ENCODE measurements around the gene FAM9A. TPM values are rescaled to one million over a fixed set of nuclear protein-coding genes. Genes with fewer than 3 reads are reported as not detected.

FAM9A gene
- total RNA-seq, 3 donors from 2014 or later (not counting 1 experiment from before 2014, with no cell fraction given), result not detected

DNA sequence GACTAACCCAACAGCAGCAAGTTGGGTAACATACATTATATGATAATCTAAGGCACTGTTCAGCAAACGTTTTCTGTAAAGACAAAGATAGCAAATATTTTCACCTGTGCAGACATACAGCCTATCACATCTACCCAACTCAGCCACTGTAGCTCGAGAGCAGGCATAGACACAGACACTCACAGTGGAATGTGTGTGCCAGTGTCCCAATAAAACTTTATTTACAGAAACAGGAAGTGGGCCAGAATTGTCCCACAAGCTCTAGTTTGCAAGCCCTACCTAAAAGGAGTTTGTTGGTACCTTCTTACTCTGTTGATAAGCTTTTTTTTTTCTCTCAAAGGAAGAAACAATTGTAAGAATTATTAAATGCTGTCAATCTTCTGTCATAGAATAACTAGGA is 11.9 kb upstream of the FAM9A start:
- Mint-ChIP-seq H3K9me3 (no peaks in the 10 kb centered on the region), H3K4me3 (no peak overlapping the region), H3K36me3 (no peaks in the 10 kb centered on the region), H3K27me3 (ENCODE audit: low read depth in 2 of 2) (peaks cover 3 to 7% of the 10 kb centered on the region in 2 donors), H3K27ac (no peak overlapping the region), H3K4me1 (no peaks in the 10 kb centered on the region)
- Histone ChIP-seq H3K27me3 (ENCODE audit: control insufficient read depth, insufficient read depth, low read length) (no peaks in the 10 kb centered on the region), H3K27ac (ENCODE audit: low read length) (no peak overlapping the region), H3K36me3 (ENCODE audit: control insufficient read depth, insufficient read depth, low read length) (no peaks in the 10 kb centered on the region), H3K4me1 (ENCODE audit: control insufficient read depth, insufficient read depth, low read length) (no peaks in the 10 kb centered on the region), H3K9me3 (ENCODE audit: control insufficient read depth, insufficient read depth, low read length) (no peaks in the 10 kb centered on the region), H3K4me3 (ENCODE audit: low read length) (no peak overlapping the region)
- TF ChIP-seq, protein P1, sequence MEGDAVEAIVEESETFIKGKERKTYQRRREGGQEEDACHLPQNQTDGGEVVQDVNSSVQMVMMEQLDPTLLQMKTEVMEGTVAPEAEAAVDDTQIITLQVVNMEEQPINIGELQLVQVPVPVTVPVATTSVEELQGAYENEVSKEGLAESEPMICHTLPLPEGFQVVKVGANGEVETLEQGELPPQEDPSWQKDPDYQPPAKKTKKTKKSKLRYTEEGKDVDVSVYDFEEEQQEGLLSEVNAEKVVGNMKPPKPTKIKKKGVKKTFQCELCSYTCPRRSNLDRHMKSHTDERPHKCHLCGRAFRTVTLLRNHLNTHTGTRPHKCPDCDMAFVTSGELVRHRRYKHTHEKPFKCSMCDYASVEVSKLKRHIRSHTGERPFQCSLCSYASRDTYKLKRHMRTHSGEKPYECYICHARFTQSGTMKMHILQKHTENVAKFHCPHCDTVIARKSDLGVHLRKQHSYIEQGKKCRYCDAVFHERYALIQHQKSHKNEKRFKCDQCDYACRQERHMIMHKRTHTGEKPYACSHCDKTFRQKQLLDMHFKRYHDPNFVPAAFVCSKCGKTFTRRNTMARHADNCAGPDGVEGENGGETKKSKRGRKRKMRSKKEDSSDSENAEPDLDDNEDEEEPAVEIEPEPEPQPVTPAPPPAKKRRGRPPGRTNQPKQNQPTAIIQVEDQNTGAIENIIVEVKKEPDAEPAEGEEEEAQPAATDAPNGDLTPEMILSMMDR (IDR thresholded peaks at IDR 0.05), result no peak
- no peak for DNase-seq
- WGBS (ENCODE audit: insufficient coverage), result 71% methylated on average over 2 of the region's 2 CpGs
- no peak for ATAC-seq
- intact Hi-C loops (cut with micrococcal nuclease), result loop anchor here (10.0 kb wide), 1 partner anchor 1302 kb away; no protein-coding TSS in a partner anchor

GRCh38 chrX:8811611-8812010 is 10.4 kb upstream of the FAM9A start:
- H3K9me3 ChIP-seq (ENCODE audit: control insufficient read depth, insufficient read depth, low read length), result no peaks in the 10 kb centered on the region
- Mint-ChIP-seq H3K27me3 (ENCODE audit: low read depth in 2 of 2) (peaks cover 8 to 14% of the 10 kb centered on the region in 2 donors), H3K4me3 (no peak overlapping the region), H3K27ac (no peak overlapping the region), H3K9me3 (no peaks in the 10 kb centered on the region), H3K4me1 (no peaks in the 10 kb centered on the region), H3K36me3 (no peaks in the 10 kb centered on the region)
- TF ChIP-seq, protein P1 (IDR thresholded peaks at IDR 0.05), result no peak
- DNase-seq (no peak), ATAC-seq (no peak)
- no peak overlapping the region for H3K4me3 ChIP-seq (ENCODE audit: low read length)
- no peak overlapping the region for H3K27ac ChIP-seq (ENCODE audit: low read length)
- no CpG with 5 or more reads among the region's 3 CpGs for WGBS (ENCODE audit: insufficient coverage)
- intact Hi-C loops (cut with micrococcal nuclease), result loop anchor here (10.0 kb wide), 1 partner anchor 1303 kb away; no protein-coding TSS in a partner anchor
- H3K4me1 ChIP-seq (ENCODE audit: control insufficient read depth, insufficient read depth, low read length), result no peaks in the 10 kb centered on the region
- H3K27me3 ChIP-seq (ENCODE audit: control insufficient read depth, insufficient read depth, low read length), result no peaks in the 10 kb centered on the region
- H3K36me3 ChIP-seq (ENCODE audit: control insufficient read depth, insufficient read depth, low read length), result no peaks in the 10 kb centered on the region

DNA sequence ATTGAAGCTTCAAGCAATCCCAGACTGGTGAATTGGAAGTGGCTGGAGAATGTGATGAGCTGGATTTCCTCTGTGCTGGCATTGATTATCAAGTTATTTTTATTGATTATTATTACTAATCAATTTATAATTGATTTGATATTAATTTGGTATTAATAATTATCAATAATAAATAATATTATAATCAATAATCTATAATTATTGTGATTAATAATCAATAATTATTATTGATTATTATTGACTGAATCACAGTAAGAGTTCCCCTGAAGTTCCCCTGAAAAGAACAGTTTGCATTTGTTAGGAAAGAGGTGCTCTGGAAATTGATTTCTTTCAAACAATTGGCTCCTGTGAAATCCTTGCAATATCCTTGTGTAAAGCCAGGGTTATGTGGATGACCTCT is 7.5 kb upstream of the FAM9A start:
- Mint-ChIP-seq H3K36me3 (no peaks in the 10 kb centered on the region), H3K4me3 (no peak overlapping the region), H3K27ac (no peak overlapping the region), H3K4me1 (no peaks in the 10 kb centered on the region), H3K27me3 (ENCODE audit: low read depth in 2 of 2) (peaks cover 14 to 28% of the 10 kb centered on the region in 2 donors), H3K9me3 (no peaks in the 10 kb centered on the region)
- Histone ChIP-seq H3K27me3 (ENCODE audit: control insufficient read depth, insufficient read depth, low read length) (no peaks in the 10 kb centered on the region), H3K27ac (ENCODE audit: low read length) (no peak overlapping the region), H3K36me3 (ENCODE audit: control insufficient read depth, insufficient read depth, low read length) (no peaks in the 10 kb centered on the region), H3K4me1 (ENCODE audit: control insufficient read depth, insufficient read depth, low read length) (no peaks in the 10 kb centered on the region), H3K4me3 (ENCODE audit: low read length) (no peak overlapping the region), H3K9me3 (ENCODE audit: control insufficient read depth, insufficient read depth, low read length) (no peaks in the 10 kb centered on the region)
- TF ChIP-seq, protein P1 (IDR thresholded peaks at IDR 0.05), result no peak
- DNase-seq (no peak), ATAC-seq (no peak)
- intact Hi-C loops (cut with micrococcal nuclease), result no loop called here

- Histone ChIP-seq H3K27me3 (ENCODE audit: control insufficient read depth, insufficient read depth, low read length) (no peaks in the 10 kb centered on the region), H3K36me3 (ENCODE audit: control insufficient read depth, insufficient read depth, low read length) (no peaks in the 10 kb centered on the region), H3K27ac (ENCODE audit: low read length) (no peak overlapping the region), H3K4me1 (ENCODE audit: control insufficient read depth, insufficient read depth, low read length) (no peaks in the 10 kb centered on the region), H3K4me3 (ENCODE audit: low read length) (no peak overlapping the region), H3K9me3 (ENCODE audit: control insufficient read depth, insufficient read depth, low read length) (no peaks in the 10 kb centered on the region)
- H3K4me3 Mint-ChIP-seq, result no peak overlapping the region
- H3K4me1 Mint-ChIP-seq, result no peaks in the 10 kb centered on the region
- intact Hi-C loops (cut with micrococcal nuclease), result no loop called here
- no peaks in the 10 kb centered on the region for H3K9me3 Mint-ChIP-seq
- DNase-seq (no peak), ATAC-seq (no peak)
- no peak overlapping the region for H3K27ac Mint-ChIP-seq
- peaks cover 19 to 34% of the 10 kb centered on the region in 2 donors for H3K27me3 Mint-ChIP-seq (ENCODE audit: low read depth in 2 of 2)
- H3K36me3 Mint-ChIP-seq, result no peaks in the 10 kb centered on the region
- TF ChIP-seq, protein P1 (IDR thresholded peaks at IDR 0.05), result no peak
- no CpG with 5 or more reads among the region's 4 CpGs for WGBS (ENCODE audit: insufficient coverage)
Measured at GRCh38 chrX:8805974-8806373, 4.8 kb upstream of the FAM9A start.

Measured in natural killer cell (primary cell).